HFF-Myc (cell line): Measurements from ENCODE around the gene FBN1.

ENCODE experiments used
- DNase-seq: peaks from one replicate; pipeline ENCODE4 v3.0.0-alpha.2; 2011; ENCODE audit warnings: low read depth; ENCODE audit errors: extremely low read depth
- H3K4me3 ChIP-seq: replicated peaks from 2 replicates; pipeline ENCODE4 v1.5.1; 2011; ENCODE audit warnings: low read depth, mild to moderate bottlenecking, control low read depth, low read length
- CTCF ChIP-seq: IDR thresholded peaks from 2 replicates; pipeline ENCODE4 v1.5.1; 2012; ENCODE audit warnings: mild to moderate bottlenecking, low read depth, low read length, control low read depth; ENCODE audit errors: missing control alignments

FBN1 gene

GRCh38 chr15:48406266-48406891 lies 239.1 kb downstream of the FBN1 start:
- H3K4me3 ChIP-seq = no peak overlapping the region
- TF ChIP-seq CTCF = no peak
- DNase-seq = no peak

DNA sequence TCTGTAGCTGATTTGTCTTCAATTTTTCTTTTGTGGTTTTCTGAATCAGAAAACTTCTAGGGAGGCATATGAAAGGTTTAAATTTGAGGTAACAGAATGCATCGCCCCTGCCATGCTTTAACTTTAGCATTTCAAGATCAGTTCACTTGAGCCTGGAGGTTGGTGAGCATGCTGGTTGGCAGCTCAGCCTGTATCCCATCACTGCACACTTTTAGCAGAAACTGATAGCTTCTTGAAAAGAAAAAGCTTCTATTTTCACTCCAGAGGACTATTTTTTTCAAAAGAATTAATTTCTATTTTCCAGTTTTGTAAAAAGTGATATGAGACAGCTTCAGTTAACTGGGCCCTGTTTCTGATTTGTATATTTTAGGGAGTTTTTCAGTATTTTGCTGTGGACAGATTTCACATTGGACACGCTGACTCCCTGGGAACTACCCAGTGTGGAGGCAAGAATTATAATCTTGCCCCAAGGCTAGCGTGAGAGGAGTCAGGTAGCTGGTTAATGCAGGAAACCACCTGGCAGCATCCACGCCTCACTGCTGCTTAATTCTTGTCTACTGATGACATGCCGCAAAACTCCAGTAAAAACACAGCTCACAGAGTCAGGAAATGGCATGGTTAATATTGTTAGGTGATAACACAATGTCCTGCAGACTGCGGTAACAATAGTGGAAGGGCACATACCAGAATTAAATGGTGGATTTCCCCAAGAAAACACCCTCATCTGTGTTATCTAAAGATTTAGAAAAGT lies 242.9 kb downstream of the FBN1 start:
- no peak for TF ChIP-seq CTCF
- no peak overlapping the region for H3K4me3 ChIP-seq
- no peak for DNase-seq

DNA sequence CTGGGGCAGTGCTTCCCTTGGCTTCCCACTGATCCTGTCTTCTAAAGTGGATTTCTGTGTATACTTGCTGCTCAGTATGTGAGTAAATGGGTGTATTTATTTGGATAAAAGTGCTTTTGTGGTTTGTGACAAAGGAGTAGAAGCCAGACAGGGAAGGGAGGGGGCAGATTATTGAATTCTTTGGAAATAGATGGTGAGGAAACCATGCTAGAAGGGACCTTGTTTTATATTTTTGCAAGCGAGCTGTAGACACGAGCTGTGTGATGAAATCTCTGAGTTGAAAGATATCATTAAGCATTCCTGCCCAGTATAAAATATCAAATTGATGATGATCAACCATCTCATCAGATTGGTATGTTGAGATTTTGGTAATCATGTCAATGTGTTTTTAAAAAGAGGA lies 245.4 kb downstream of the FBN1 start:
- no peak for TF ChIP-seq CTCF
- DNase-seq = no peak
- H3K4me3 ChIP-seq = no peak overlapping the region

DNA sequence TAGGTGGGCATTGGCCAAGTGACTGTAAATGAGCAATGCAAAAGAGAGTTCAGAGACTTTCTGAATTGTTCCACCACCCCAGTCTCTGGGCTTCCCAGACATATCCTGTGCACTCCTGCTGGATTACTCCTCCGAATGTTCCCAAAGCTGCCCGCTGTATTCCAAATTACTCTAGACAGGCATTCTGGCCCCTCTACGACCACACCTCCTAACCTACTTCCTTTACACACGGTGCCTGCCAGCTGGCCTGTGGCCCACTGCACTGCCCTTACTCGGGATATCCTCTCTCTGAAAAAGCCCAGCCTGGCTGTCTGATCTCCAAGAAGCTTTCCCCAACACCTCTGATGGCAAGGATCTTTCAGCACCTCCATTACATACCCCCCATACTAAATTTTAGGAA lies 247.7 kb downstream of the FBN1 start:
- DNase-seq = no peak
- no peak overlapping the region for H3K4me3 ChIP-seq
- no peak for TF ChIP-seq CTCF

GRCh38 chr15:48396020-48396419 lies 249.5 kb downstream of the FBN1 start:
- no peak for DNase-seq
- TF ChIP-seq CTCF = no peak
- no peak overlapping the region for H3K4me3 ChIP-seq

GRCh38 chr15:48395521-48396011 lies 249.9 kb downstream of the FBN1 start:
- no peak overlapping the region for H3K4me3 ChIP-seq
- TF ChIP-seq CTCF = no peak
- DNase-seq = no peak

DNA sequence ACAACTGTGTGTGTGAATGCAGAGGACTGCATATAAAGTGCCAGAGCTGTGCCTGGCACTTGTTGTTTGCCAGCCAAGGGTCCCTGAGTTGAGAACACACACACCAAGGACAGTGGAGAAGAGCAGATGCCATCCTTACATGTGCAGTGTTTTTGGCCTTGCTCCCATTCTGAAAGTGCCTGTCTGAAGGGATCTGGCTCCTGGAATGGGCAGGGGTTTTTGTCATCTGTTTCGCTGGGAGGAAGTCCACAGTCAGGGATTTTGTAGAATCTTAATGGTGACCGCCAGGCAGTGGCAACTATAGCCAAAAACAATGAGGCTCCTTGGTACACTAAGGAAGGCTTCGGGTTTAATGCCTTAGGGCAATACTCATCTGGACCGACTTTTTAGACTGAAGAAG lies 250.5 kb downstream of the FBN1 start:
- no peak for DNase-seq
- H3K4me3 ChIP-seq = no peak overlapping the region
- no peak for TF ChIP-seq CTCF
